Measurements from ENCODE around the gene MSRB3. TPM values are rescaled to one million over a fixed set of nuclear protein-coding genes. Genes with fewer than 3 reads are reported as not detected.

The MSRB3 gene
- polyA plus RNA-seq, 1 donor (not counting 4 experiments of a cell fraction or from before 2014, with no cell fraction given), result 12.3 TPM

- no peak for DNase-seq (ENCODE audit: low read depth, low spot score)
- H3K4me2 ChIP-seq (ENCODE audit: control insufficient read depth, extremely low read depth, insufficient read depth, low read depth, low read length), result no peak overlapping the region
- no peak overlapping the region for H3K9ac ChIP-seq (ENCODE audit: control insufficient read depth, extremely low read depth, insufficient read depth, low read length)
- no peaks in the 10 kb centered on the region for H3K4me1 ChIP-seq (ENCODE audit: control insufficient read depth, extremely low read depth, insufficient read depth, low read length)
- FAIRE-seq, result no peak
- TF ChIP-seq EZH2 (IDR thresholded peaks at IDR 0.05; ENCODE audit: low read length) (no peak), CTCF (optimal IDR thresholded peaks at IDR 0.05 in 1 of 3, IDR thresholded peaks at IDR 0.05 in 1 of 3, conservative IDR thresholded peaks at IDR 0.05 in 1 of 3; ENCODE audit: extremely low read depth in 1 of 3, insufficient read depth in 2 of 3, low read length in 3 of 3) (no peak)
- no peaks in the 10 kb centered on the region for H3K36me3 ChIP-seq (ENCODE audit: control insufficient read depth in 2 of 2, extremely low read depth in 1 of 2, insufficient read depth in 2 of 2, low read length in 2 of 2)
- H3K27ac ChIP-seq (ENCODE audit: control insufficient read depth, insufficient read depth, low read length), result no peak overlapping the region
- no peak overlapping the region for H3K4me3 ChIP-seq (ENCODE audit: control insufficient read depth in 2 of 3, extremely low read depth in 1 of 3, insufficient read depth in 2 of 3, low read depth in 1 of 3, low read length in 3 of 3)
- H3K9me3 ChIP-seq (ENCODE audit: control insufficient read depth, low read depth, low read length), result no peaks in the 10 kb centered on the region
- no peaks in the 10 kb centered on the region for H3K9me1 ChIP-seq (ENCODE audit: control insufficient read depth, extremely low read depth, insufficient read depth, low read length)
- H2AFZ ChIP-seq (ENCODE audit: control insufficient read depth, low read length), result no peak overlapping the region
- H4K20me1 ChIP-seq (ENCODE audit: control insufficient read depth, extremely low read depth, insufficient read depth, low read length), result no peaks in the 10 kb centered on the region
- H3K27me3 ChIP-seq (ENCODE audit: control insufficient read depth, extremely low read depth, insufficient read depth, low read length), result no peaks in the 10 kb centered on the region
- dilution Hi-C loops (cut with MboI; ENCODE audit: extremely low pct_ligation_motif_present, low sequenced_read_pairs), result no loop called here
- H3K79me2 ChIP-seq (ENCODE audit: control insufficient read depth, insufficient read depth, low read length), result no peaks in the 10 kb centered on the region
Measured at GRCh38 chr12:65459545-65459944, 181.1 kb downstream of the MSRB3 start.

- Histone ChIP-seq H3K4me3 (ENCODE audit: control insufficient read depth in 2 of 3, extremely low read depth in 1 of 3, insufficient read depth in 2 of 3, low read depth in 1 of 3, low read length in 3 of 3) (no peak overlapping the region), H3K27me3 (ENCODE audit: control insufficient read depth, extremely low read depth, insufficient read depth, low read length) (no peaks in the 10 kb centered on the region), H4K20me1 (ENCODE audit: control insufficient read depth, extremely low read depth, insufficient read depth, low read length) (no peaks in the 10 kb centered on the region), H3K4me1 (ENCODE audit: control insufficient read depth, extremely low read depth, insufficient read depth, low read length) (no peaks in the 10 kb centered on the region), H3K9me3 (ENCODE audit: control insufficient read depth, low read depth, low read length) (no peaks in the 10 kb centered on the region), H3K27ac (ENCODE audit: control insufficient read depth, insufficient read depth, low read length) (no peak overlapping the region), H3K9ac (ENCODE audit: control insufficient read depth, extremely low read depth, insufficient read depth, low read length) (no peak overlapping the region), H3K9me1 (ENCODE audit: control insufficient read depth, extremely low read depth, insufficient read depth, low read length) (no peaks in the 10 kb centered on the region), H3K79me2 (ENCODE audit: control insufficient read depth, insufficient read depth, low read length) (no peaks in the 10 kb centered on the region), H3K4me2 (ENCODE audit: control insufficient read depth, extremely low read depth, insufficient read depth, low read depth, low read length) (no peak overlapping the region), H3K36me3 (ENCODE audit: control insufficient read depth in 2 of 2, extremely low read depth in 1 of 2, insufficient read depth in 2 of 2, low read length in 2 of 2) (no peaks in the 10 kb centered on the region), H2AFZ (ENCODE audit: control insufficient read depth, low read length) (no peak overlapping the region)
- FAIRE-seq (no peak), DNase-seq (ENCODE audit: low read depth, low spot score) (no peak)
- dilution Hi-C loops (cut with MboI; ENCODE audit: extremely low pct_ligation_motif_present, low sequenced_read_pairs), result no loop called here
- TF ChIP-seq CTCF (optimal IDR thresholded peaks at IDR 0.05 in 1 of 3, IDR thresholded peaks at IDR 0.05 in 1 of 3, conservative IDR thresholded peaks at IDR 0.05 in 1 of 3; ENCODE audit: extremely low read depth in 1 of 3, insufficient read depth in 2 of 3, low read length in 3 of 3), result no peak
- no peak for TF ChIP-seq EZH2 (IDR thresholded peaks at IDR 0.05; ENCODE audit: low read length)
Measured at GRCh38 chr12:65460063-65460462, 181.6 kb downstream of the MSRB3 start.
